ENCODE results near the gene RBM19.
"Not testable (repeated sequence)": the region's sequence is repeated elsewhere in the genome, so short reads cannot be mapped to it uniquely, and the experiment has no call there.

RBM19 gene

GRCh38 chr12:114004402-114004801 lies 38.3 kb upstream of the RBM19 start:
- TF ChIP-seq CTCF (conservative IDR thresholded peaks at IDR 0.05) (no peak), ZFX (IDR thresholded peaks at IDR 0.05) (no peak)
- H3K27ac ChIP-seq, result no peak overlapping the region

GRCh38 chr12:114003286-114003685 lies 37.2 kb upstream of the RBM19 start:
- TF ChIP-seq ZFX (IDR thresholded peaks at IDR 0.05), result no peak
- TF ChIP-seq CTCF (conservative IDR thresholded peaks at IDR 0.05), result no peak
- H3K27ac ChIP-seq, result no peak overlapping the region

- TF ChIP-seq CTCF (conservative IDR thresholded peaks at IDR 0.05) (no peak), ZFX (IDR thresholded peaks at IDR 0.05) (no peak)
- no peak overlapping the region for H3K27ac ChIP-seq
Observed at GRCh38 chr12:114001511-114002340, 35.6 kb upstream of the RBM19 start.

GRCh38 chr12:114000861-114001260 lies 34.7 kb upstream of the RBM19 start:
- TF ChIP-seq ZFX (IDR thresholded peaks at IDR 0.05) (no peak), CTCF (conservative IDR thresholded peaks at IDR 0.05) (no peak)
- H3K27ac ChIP-seq, result no peak overlapping the region

GRCh38 chr12:114000261-114000660 lies 34.1 kb upstream of the RBM19 start:
- not testable (repeated sequence) for H3K27ac ChIP-seq

GRCh38 chr12:113997365-113997764 lies 31.2 kb upstream of the RBM19 start:
- no peak overlapping the region for H3K27ac ChIP-seq
- TF ChIP-seq ZFX (IDR thresholded peaks at IDR 0.05), result no peak
- no peak for TF ChIP-seq CTCF (conservative IDR thresholded peaks at IDR 0.05)

GRCh38 chr12:113996026-113996425 lies 29.9 kb upstream of the RBM19 start:
- no peak for TF ChIP-seq CTCF (conservative IDR thresholded peaks at IDR 0.05)
- no peak for TF ChIP-seq ZFX (IDR thresholded peaks at IDR 0.05)
- no peak overlapping the region for H3K27ac ChIP-seq

- H3K27ac ChIP-seq, result no peak overlapping the region
- no peak for TF ChIP-seq CTCF (conservative IDR thresholded peaks at IDR 0.05)
- no peak for TF ChIP-seq ZFX (IDR thresholded peaks at IDR 0.05)
Observed at GRCh38 chr12:113994051-113994450, 27.9 kb upstream of the RBM19 start.

GRCh38 chr12:113992751-113993150 lies 26.6 kb upstream of the RBM19 start:
- not testable (repeated sequence) for H3K27ac ChIP-seq
